Esophagus muscularis mucosa (tissue), 3 donors: Measurements from ENCODE around the gene DCDC2C.

Experiments used
- CTCF ChIP-seq, 3 experiments: fragments of 200-600 bp in 2 of 3; fragments of 450-650 bp in 1 of 3; sonication (generic) in 2 of 3; IDR thresholded peaks; one replicate each; pipeline ENCODE4 v1.5.1; 2017 to 2019; ENCODE audit warnings: antibody characterized with exemption in 3 of 3, mild to moderate bottlenecking in 2 of 3, moderate library complexity in 1 of 3
- POLR2A ChIP-seq: fragments of 450-650 bp; IDR thresholded peaks from one replicate; pipeline ENCODE4 v1.6.1; 2017; ENCODE audit warnings: antibody characterized with exemption, moderate library complexity, mild to moderate bottlenecking, low read depth

- TF ChIP-seq CTCF (IDR thresholded peaks at IDR 0.05) (no peak), POLR2A (no peak)
Observed at GRCh38 chr2:3730646-3731045, 27.3 kb downstream of the DCDC2C start.
